ENCODE results near the gene LCP1.

LCP1 gene

DNA sequence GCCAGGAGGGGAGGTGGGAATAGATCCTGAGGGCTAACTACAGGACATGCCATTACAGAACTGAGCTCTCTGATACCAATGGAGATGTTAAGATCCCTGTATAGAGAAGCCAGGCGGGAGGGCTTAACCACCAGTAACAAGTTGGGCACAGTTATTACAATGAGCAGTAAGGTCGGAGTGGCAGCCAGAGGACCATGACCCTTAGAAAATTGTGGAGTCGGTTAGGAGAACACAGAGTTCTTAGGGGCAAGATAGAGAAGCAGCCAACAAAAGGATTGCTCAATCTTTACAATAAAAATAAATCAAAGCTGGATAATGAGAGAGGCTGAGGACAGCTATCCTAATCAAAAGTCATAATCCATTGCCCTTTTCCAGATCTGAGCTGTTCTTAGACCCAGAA, 87.5 kb downstream of the LCP1 start:
- no peak for DNase-seq

DNA sequence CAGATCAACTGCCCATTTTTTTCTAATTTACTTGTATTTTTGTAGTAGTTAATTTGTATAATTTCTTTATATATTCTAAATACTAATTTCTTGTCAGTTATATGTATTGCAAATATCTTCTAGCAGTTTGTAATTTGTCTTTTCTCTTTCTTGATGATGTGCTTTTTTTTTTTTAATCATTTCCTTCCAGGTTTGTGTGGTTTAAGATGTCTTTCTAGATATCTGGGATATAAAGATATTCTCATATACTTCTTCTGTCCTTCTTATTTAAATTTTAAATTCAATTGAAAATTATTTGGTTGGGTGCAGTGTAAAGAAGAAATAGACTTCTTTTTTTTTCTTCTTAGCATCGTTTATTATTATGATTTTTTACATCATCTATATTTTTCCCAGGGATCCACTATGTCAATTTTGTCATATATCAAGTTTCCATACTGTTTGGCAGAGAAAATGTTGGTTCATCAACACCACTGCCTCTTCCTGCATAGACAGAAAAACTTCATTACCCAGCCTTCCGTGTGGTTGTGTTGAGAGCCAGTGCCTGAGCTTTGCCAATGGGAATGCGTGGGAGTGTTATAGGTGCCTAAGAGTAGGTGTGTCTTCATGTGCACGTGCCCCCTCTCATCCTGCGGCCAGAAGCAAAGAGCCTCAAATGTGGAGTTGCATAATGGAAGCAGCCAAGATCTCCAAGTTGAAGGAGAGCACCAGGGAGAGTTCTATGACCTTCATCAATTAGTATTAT, 93.0 kb downstream of the LCP1 start:
- no peak for DNase-seq

DNA sequence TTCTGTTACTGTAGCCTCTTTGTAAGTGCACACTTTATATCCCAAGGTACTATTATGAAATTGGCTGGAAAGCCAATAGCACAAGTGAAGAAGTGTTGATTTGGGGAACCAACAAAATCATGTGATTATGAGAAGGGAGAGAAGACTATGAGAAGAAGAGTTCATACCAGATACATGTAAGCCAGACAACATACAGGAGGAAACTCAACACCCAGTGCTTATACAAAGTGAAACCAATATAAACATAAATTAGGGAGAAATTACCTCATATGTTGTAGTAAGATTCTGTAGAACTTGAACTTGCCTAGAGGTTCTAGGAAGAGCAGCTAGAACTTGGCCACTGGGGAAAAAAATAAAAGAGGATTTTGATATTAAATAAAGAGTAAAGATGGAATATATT, 94.5 kb downstream of the LCP1 start:
- DNase-seq = no peak

DNA sequence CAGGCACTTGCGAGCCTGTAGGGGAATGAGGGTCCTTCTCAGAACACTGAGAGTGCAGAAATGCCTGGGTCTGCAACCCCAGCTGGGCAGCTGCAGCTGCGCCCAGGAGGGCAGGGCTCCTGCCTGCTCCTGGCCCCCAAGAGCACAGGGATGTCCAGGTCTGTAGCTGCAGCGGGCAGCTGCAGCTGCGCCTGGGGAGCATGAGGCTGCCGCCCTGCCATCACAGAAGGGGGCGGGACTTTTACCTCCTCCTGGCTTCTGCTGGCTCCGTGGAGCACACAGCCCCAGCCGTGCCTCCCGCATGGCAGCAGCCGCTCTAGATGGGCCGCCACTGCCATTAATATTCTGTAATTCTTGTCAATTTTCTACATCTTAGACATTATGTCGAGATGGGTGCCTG, 95.0 kb downstream of the LCP1 start:
- DNase-seq = no peak

DNA sequence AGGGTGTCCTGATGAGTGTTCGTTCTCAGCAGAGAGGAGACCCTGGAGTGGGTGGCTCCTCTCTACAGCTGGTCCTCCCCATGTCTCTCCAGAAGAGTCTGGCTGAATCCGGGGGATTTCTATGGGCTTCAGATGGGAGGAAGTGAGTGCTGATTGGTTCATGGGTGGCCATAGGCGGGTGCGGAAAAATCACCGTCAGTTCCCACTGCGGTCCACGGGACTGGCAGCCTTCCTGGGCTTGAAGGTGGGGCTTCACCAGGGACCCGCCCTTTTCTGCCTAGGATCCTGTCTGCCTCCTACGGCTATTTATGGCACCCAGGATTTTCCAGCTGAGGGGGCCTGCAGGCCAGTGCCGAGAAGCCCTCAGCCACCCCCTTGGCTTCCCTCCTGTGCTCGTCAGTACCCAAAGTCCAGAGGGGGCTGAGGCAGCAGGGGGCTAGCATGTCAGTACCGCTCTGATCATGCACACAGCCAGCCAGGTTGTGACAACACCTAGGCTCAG, 95.5 kb downstream of the LCP1 start:
- DNase-seq = no peak

DNA sequence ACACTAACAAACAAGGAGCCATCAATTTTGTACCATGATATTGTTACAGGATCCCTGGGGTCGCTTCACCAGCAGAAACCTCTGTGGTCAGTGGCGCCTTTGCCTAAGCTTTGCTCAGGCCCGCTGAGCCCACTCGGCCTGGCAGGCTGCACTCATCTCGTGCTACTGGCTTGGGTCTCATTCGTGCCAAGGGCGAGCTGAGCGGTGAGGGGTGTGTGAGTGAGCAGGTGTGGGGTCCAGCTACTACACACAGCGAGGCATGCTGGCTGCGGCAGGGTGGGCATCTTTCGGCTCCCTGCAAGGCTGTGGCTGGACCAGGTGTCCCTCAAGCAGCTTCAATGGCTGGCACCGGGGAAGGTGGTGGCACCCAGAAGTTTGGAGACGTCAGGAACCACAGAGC, 96.2 kb downstream of the LCP1 start:
- no peak for DNase-seq

DNA sequence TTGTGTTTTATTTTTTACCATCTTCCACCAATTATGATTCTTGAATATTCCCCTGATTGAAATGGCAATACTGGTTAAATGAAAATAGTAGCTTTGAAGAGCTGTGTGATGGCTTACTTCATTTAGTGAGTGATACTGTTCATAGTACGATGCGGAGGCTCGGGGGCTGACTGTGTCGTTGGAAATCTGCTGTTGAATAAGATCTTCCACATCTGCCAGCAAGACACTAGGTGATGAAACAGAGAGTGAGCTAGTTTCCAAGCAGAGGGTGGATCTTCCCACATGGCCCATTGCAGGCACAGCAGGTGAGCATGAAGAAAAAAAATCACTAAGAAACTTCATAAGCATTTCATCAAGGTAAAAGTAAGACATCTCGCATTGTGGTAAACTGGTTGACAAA, 99.7 kb downstream of the LCP1 start:
- DNase-seq = no peak

DNA sequence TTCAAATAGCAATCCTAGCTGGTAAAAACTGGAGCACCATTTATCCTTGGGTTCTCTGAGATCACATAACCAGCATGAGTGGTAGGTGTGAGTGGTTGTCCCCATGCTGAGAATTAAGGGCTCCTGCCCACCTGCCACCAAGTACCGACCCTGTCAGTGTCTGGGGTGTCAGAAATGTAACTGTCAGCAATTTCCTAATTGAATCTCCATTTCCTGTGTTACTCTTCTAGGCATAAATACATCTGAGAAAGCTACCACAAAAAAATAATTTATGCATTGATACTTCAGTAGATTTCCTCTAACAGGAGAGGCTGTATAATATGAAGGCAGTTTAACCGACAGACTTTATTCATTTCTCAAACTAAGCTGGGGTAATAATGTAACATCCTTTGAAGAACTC, 102.2 kb downstream of the LCP1 start:
- DNase-seq = no peak

DNA sequence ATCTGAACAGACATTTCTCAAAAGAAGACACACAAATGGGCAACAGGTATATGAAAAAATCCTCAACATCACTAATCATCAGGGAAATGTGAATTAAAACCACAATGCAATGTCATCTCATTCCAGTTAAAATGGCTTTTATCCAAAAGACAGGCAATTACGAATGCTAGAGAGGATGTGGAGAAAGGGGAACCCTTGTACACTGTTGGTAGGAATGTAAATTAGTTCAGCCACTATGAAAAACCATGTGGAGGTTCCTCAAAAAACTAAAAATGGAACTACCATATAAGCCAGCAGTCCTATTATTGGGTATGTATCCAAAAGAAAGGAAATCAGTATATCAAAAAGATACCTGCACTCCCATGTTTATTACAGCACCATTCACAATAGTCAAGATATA, 104.7 kb downstream of the LCP1 start:
- DNase-seq = no peak

DNA sequence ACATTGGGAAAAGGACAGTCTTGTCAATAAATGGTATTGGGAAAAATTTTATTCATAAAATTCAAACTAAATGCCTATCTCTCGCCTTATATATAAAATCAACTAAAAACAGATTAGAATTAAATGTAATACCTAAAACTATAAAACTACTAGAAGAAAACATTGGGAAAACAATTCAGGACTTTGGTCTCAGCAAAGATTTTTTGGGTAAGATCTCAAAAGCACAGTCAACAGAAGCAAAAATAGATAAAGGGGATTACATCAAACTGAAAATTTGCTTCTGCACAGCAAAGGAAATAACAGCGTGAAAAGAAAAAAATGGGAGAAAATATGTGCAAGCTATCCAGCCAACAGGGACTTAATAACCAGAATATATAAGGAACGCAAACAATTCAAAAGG, 105.2 kb downstream of the LCP1 start:
- no peak for DNase-seq

Data from cortex of kidney (tissue), 1 donor.